AG09319 (cell line): ENCODE results near the gene RAD51B.
"Not testable (repeated sequence)": the region's sequence is repeated elsewhere in the genome, so short reads cannot be mapped to it uniquely, and the experiment has no call there.

Source experiments
- DNase-seq: peaks from one replicate; pipeline ENCODE4 v3.0.0-alpha.2; 2010; ENCODE audit warnings: low read depth; ENCODE audit errors: extremely low read depth
- TF ChIP-seq, protein P1 (sequence below): IDR thresholded peaks from 2 replicates; pipeline ENCODE4 v1.5.1; 2011; ENCODE audit warnings: low read depth, mild to moderate bottlenecking, inconsistent platforms, low read length, moderate library complexity

Gene RAD51B

DNA sequence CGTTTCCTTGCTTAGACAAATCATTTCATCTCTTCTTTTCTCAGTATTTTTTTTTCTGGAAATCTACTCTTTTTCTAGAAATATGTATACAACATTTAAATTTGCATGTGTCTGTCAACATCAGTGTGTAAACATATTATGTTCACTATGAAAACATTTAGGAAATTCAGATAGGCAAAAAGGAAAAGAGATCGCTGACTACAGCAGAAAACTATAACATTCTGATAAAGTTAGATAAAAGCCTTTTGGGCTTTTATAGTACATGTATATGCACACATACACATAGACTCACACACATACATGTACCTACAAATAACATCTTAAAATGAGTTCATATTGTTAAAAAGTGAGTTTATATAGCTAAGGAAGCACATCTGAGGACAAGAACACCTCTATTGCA, 142.1 kb downstream of the RAD51B start:
- DNase-seq = no peak
- TF ChIP-seq, protein P1, sequence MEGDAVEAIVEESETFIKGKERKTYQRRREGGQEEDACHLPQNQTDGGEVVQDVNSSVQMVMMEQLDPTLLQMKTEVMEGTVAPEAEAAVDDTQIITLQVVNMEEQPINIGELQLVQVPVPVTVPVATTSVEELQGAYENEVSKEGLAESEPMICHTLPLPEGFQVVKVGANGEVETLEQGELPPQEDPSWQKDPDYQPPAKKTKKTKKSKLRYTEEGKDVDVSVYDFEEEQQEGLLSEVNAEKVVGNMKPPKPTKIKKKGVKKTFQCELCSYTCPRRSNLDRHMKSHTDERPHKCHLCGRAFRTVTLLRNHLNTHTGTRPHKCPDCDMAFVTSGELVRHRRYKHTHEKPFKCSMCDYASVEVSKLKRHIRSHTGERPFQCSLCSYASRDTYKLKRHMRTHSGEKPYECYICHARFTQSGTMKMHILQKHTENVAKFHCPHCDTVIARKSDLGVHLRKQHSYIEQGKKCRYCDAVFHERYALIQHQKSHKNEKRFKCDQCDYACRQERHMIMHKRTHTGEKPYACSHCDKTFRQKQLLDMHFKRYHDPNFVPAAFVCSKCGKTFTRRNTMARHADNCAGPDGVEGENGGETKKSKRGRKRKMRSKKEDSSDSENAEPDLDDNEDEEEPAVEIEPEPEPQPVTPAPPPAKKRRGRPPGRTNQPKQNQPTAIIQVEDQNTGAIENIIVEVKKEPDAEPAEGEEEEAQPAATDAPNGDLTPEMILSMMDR = no peak

DNA sequence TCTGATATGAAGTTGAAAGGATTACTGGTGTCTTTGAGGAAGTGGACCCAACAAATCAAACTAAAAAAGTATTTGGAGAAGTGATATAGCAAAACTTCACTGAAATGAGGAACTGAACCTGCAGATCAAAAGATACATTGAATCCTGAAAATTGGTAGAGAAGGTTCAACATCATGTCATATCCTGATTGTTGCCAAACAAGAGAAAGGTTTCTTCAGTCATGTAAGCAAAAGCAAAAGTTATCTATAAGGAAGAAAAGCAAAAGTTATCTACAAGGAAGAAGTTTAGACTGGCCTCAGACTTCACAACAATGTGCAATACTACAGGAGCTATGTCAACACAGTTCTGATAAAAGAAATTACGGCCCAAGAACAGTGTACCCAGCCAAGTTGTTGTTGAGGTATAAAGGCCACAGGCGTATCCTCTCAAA, 142.7 kb downstream of the RAD51B start:
- no peak for DNase-seq
- TF ChIP-seq, protein P1 = no peak

DNA sequence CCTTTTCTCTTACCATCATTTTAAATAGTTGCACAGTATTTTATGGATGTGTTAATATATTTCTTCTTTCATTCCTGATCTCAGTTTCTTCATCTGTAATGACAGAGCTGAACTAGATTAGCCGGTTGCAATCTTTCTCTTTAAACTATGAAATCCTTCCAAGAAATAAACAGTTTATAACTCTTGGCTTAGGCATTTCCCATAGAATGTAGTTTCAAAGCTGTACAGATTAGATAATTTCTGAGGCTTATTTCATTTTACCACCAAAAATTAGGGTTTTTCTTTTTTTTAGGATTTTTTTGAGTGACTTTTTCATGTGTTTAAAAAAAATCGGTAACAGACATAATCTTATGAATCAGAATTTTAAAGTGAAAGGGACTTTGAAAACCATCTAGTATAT, 144.0 kb downstream of the RAD51B start:
- DNase-seq = no peak
- TF ChIP-seq, protein P1 = no peak

DNA sequence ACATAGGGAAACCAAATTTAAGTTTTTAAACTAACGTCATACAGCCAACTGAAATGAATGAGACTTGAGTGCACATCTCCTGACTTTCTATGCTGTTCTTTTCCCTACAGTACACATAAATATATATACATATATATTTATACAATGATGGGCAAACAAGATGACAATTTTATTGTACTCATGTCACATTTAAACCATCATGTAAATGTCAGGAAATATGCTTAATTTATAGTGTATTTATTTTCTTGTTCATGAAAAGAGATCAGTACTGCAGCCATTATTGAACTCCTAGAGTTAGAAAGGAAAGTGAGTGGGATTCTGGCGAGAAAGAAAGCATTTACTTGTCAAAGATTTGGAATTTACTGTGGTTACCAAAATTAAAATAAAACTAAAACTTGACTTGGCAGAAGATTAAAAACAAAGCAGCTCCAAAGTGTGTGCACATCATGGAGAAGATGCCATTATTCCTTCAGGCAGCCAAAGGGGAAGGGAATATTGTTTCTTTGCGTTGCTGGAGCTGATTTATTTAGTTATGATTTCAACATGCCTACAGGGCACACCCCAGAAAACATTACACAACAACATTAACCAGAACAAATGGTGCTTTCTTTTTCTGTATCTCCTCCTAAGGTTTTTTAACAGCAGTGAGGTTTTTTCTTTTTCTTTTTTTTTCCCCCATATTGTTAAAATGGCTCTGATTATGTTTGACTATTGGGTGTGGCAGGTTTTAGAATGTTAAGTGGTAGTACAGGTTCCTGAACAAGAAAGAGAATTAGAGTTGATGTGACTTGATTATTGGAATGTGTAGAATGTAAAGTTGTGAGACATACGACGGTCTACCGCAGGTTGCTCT, 144.6 kb downstream of the RAD51B start:
- DNase-seq = peak; percentile 69
- TF ChIP-seq, protein P1 = no peak

DNA sequence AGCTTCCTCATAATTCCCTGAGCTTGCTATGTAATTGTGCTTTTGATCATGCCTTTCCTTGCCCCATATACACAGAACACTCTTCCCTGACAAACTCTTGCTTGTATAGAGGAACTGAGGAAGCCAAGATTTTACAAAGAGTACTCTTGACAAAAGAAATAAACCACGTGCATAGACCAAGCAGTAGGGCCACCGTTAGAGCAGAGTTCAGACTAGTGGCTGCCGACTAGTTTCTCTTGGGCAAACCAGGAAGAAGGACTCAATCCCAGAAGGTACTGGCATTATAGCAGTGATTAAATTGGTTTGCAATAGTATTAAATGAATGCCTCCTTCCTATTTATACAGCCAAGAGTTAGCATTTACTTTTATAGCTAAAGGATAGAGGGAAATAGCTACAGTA, 146.1 kb downstream of the RAD51B start:
- TF ChIP-seq, protein P1 = no peak
- no peak for DNase-seq

DNA sequence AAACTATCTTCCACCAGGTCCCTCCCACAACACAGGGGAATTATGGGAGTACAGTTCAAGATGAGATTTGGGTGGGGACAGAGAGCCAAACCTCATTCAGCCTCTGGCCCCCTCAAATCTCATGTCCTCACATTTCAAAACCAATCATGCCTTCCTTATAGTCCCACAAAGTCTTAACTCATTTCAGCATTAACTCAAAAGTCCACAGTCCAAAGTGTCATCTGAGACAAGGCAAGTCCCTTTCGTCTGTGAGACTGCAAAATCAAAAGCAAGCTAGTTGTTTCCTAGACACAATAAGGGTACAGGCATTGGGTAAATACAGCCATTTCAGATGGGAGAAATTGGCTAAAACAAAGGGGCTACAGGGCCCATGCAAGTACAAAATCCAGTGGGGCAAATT, 147.6 kb downstream of the RAD51B start:
- TF ChIP-seq, protein P1 = no peak
- DNase-seq = no peak

DNA sequence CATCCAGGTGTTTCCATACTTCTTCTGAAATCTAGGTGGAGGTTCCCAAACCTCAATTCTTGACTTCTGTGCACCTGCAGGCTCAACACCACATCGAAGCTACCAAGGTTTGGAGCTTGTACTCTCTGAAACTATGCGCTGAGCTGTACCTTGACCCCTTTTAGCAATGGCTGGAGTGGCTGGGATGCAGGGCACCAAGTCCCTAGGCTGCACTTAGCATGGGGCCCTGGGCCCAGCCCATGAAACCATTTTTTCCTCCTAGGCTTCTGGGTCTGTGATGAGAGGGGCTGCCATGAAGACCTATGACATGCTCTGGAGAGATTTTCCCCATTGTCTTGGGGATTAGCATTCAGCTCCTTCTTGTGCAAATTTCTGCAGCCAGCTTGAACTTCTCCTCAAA, 148.4 kb downstream of the RAD51B start:
- not testable (repeated sequence) for DNase-seq

DNA sequence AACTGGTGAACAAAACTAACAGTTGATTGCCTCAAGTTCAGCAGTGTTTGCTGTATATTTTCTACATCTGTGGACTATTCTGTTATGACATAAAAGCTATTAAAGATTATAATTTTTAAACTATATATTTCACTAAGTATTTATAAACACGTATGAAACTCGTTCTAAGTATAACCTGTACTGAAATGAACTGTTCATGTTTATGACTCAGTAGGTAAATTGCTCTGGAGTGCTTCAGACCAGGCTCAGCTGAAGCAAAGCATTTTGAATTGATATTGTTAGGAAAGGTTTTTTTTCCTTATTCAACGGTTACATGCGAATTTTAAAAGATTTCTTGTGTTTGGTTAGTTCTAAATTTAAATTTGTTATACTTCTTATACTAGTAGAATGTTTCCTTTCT, 151.3 kb downstream of the RAD51B start:
- TF ChIP-seq, protein P1 = no peak
- DNase-seq = no peak
